Endothelial cell of umbilical vein (primary cell): ENCODE data around the gene GRAMD4. TPM values are rescaled to one million over a fixed set of nuclear protein-coding genes. Genes with fewer than 3 reads are reported as not detected.
A peak's percentile ranks its signal among the peaks of the same experiment; 100 is the strongest.

ENCODE experiments used
- BruUV-seq: library from RNA; stranded (reverse); fragments of 400-500 nt; replicated peaks from 2 replicates; lab custom pipeline; 2021; lab: Mats Ljungman, UMichigan
- CTCF ChIA-PET: fragments of 300-600, 350-600 bp; sonication (Branson Sonifier 250); formaldehyde crosslinking; loops from one replicate; lab custom pipeline; 2021; ENCODE audit warnings: antibody characterized with exemption, inconsistent platforms; lab: Charles Lee
- POLR2A ChIA-PET: fragments of 300-600, 350-600 bp; sonication (Branson Sonifier 250); formaldehyde crosslinking; loops from one replicate; lab custom pipeline; 2021; ENCODE audit warnings: antibody characterized with exemption, inconsistent platforms; lab: Charles Lee
- DNase-seq: peaks from one replicate; pipeline ENCODE4 v3.0.0-alpha.2; 2011; ENCODE audit warnings: low read depth, low spot score
- FAIRE-seq: peaks from 2 replicates; lab custom pipeline; 2011; peaks lifted over from hg19 to GRCh38; lab: Jason Lieb, UNC
- H2AFZ ChIP-seq: 2 replicates; pipeline ENCODE4 v1.6.0; 2012; ENCODE audit warnings: low read depth, low read length, control low read depth, inconsistent platforms
- H3K27ac ChIP-seq: 2 replicates; pipeline ENCODE4 v1.5.1; 2011; ENCODE audit warnings: low read depth, mild to moderate bottlenecking, control low read depth, low read length, moderate library complexity; ENCODE audit not compliant: insufficient read depth
- H3K27me3 ChIP-seq, 2 experiments: 2 replicates each; pipeline versions ENCODE4 v1.6.0 to v1.6.1; 2011; ENCODE audit warnings: low read length in 2 of 2, mixed read lengths in 1 of 2; ENCODE audit not compliant: control insufficient read depth in 2 of 2, insufficient read depth in 2 of 2
- H3K36me3 ChIP-seq, 2 experiments: 2 replicates in 1 of 2; 3 replicates in 1 of 2; pipeline ENCODE4 v1.5.1; 2011; ENCODE audit warnings: low read length in 2 of 2, mild to moderate bottlenecking in 1 of 2, moderate library complexity in 1 of 2; ENCODE audit not compliant: control insufficient read depth in 2 of 2, insufficient read depth in 2 of 2; ENCODE audit errors: extremely low read depth in 1 of 2
- H3K4me1 ChIP-seq: 3 replicates; pipeline ENCODE4 v1.5.1; 2011; ENCODE audit warnings: mild to moderate bottlenecking, low read length; ENCODE audit not compliant: control insufficient read depth, insufficient read depth; ENCODE audit errors: extremely low read depth
- H3K4me2 ChIP-seq: 2 replicates; pipeline ENCODE4 v1.6.1; 2011; ENCODE audit warnings: low read length, control low read depth, mixed read lengths; ENCODE audit not compliant: insufficient read depth
- H3K4me3 ChIP-seq, 3 experiments: fragments of 200-600 bp in 1 of 3; sonication (generic), shearing (Covaris generic) in 1 of 3; replicated peaks in 1 of 3; 2 replicates each; pipeline ENCODE4 v1.5.1; 2011 to 2016; ENCODE audit warnings: control low read depth in 3 of 3, low read length in 3 of 3, mild to moderate bottlenecking in 2 of 3, inconsistent platforms in 1 of 3, low read depth in 1 of 3, moderate library complexity in 1 of 3; ENCODE audit not compliant: insufficient read depth in 1 of 3
- H3K79me2 ChIP-seq: 2 replicates; pipeline ENCODE4 v1.6.0; 2012; ENCODE audit warnings: low read length, inconsistent platforms; ENCODE audit not compliant: control insufficient read depth, insufficient read depth
- H3K9ac ChIP-seq: replicated peaks from 2 replicates; pipeline ENCODE3; 2011; ENCODE audit warnings: low read length, control low read depth; ENCODE audit not compliant: insufficient read depth; ENCODE audit errors: extremely low read depth
- H3K9me1 ChIP-seq: replicated peaks from 3 replicates; pipeline ENCODE4 v1.6.0; 2011; ENCODE audit warnings: mild to moderate bottlenecking, low read length; ENCODE audit not compliant: control insufficient read depth, insufficient read depth; ENCODE audit errors: extremely low read depth
- H3K9me3 ChIP-seq: replicated peaks from 2 replicates; pipeline ENCODE4 v1.5.1; 2012; ENCODE audit warnings: low read length, inconsistent platforms; ENCODE audit not compliant: control insufficient read depth, insufficient read depth
- H4K20me1 ChIP-seq: replicated peaks from 2 replicates; pipeline ENCODE3; 2011; ENCODE audit warnings: mild to moderate bottlenecking, low read length; ENCODE audit not compliant: control insufficient read depth, insufficient read depth; ENCODE audit errors: extremely low read depth
- EZH2 ChIP-seq: IDR thresholded peaks from 2 replicates; pipeline ENCODE4 v1.6.1; 2012; ENCODE audit warnings: borderline replicate concordance, low read depth, mild to moderate bottlenecking, moderate library complexity, low read length, inconsistent platforms; ENCODE audit not compliant: severe bottlenecking
- FOS ChIP-seq: IDR thresholded peaks from 2 replicates; pipeline ENCODE4 v1.6.1; 2011; ENCODE audit warnings: mild to moderate bottlenecking, low read length, moderate library complexity, borderline replicate concordance; ENCODE audit not compliant: insufficient read depth
- GATA2 ChIP-seq: IDR thresholded peaks from 2 replicates; pipeline ENCODE4 v1.7.0; 2011; ENCODE audit warnings: low read depth, mild to moderate bottlenecking, moderate library complexity, mixed read lengths, low read length; ENCODE audit not compliant: insufficient read length, insufficient read depth
- JUN ChIP-seq: IDR thresholded peaks from 2 replicates; pipeline ENCODE4 v1.6.1; 2011; ENCODE audit warnings: borderline replicate concordance, low read depth; ENCODE audit not compliant: insufficient read length, insufficient read depth
- MYC ChIP-seq: IDR thresholded peaks from one replicate; pipeline ENCODE4 v1.6.1; 2011; ENCODE audit warnings: mild to moderate bottlenecking, low read depth, low read length
- POLR2A ChIP-seq: IDR thresholded peaks from 2 replicates; pipeline ENCODE4 v1.6.1; 2012; ENCODE audit warnings: low read depth, mild to moderate bottlenecking, control low read depth, low read length
- POLR2AphosphoS5 ChIP-seq: IDR thresholded peaks from 2 replicates; pipeline ENCODE4 v1.6.1; 2012; ENCODE audit warnings: low read depth, mild to moderate bottlenecking, control low read depth, low read length, moderate library complexity; ENCODE audit not compliant: insufficient read depth
- dilution Hi-C: fragments of 300-500 bp; cut with MboI; formaldehyde crosslinking; loops from one replicate; pipeline ENCODE4 v1.15.0; 2019; ENCODE audit warnings: low sequenced_read_pairs; ENCODE audit not compliant: extremely low pct_ligation_motif_present
- intact Hi-C: fragments of 100-400 bp; cut with micrococcal nuclease; formaldehyde crosslinking; loops from one replicate; pipeline ENCODE4 v1.10.0; 2022
- polyA plus RNA-seq, 4 experiments: library from polyadenylated mRNA; depleted of rRNA in 3 of 4; stranded (reverse) in 3 of 4; unstranded in 1 of 4; fragments of >200 nt; gene quantifications; 2 replicates each; pipeline versions ENCODE4 v1.2.1 to v1.2.3, GENCODE V29; 2011 to 2012; ENCODE audit warnings: missing spikeins in 1 of 4
- total RNA-seq: library from RNA; stranded (reverse); gene quantifications from 2 replicates; pipeline ENCODE4 v1.2.3, GENCODE V29; 2021
- TF ChIP-seq, protein P1 (sequence below), 2 donors: IDR thresholded peaks; 1 replicate in 1 of 2; 2 replicates in 1 of 2; pipeline ENCODE4 v1.5.1; 2011; ENCODE audit warnings: low read length in 2 of 2, mild to moderate bottlenecking in 2 of 2, moderate library complexity in 2 of 2, control low read depth in 1 of 2, inconsistent platforms in 1 of 2, low read depth in 1 of 2; ENCODE audit not compliant: insufficient read depth in 1 of 2; ENCODE audit errors: extremely low read depth in 1 of 2
- TF ChIP-seq, protein P2 (sequence below): IDR thresholded peaks from 2 replicates; pipeline ENCODE4 v1.6.1; 2011; ENCODE audit not compliant: insufficient read depth, insufficient read length

The GRAMD4 gene
- total and polyA plus RNA-seq, 2 donors (not counting 3 experiments of a cell fraction or from before 2014, with no cell fraction given): 5.9 to 14.8 TPM

DNA sequence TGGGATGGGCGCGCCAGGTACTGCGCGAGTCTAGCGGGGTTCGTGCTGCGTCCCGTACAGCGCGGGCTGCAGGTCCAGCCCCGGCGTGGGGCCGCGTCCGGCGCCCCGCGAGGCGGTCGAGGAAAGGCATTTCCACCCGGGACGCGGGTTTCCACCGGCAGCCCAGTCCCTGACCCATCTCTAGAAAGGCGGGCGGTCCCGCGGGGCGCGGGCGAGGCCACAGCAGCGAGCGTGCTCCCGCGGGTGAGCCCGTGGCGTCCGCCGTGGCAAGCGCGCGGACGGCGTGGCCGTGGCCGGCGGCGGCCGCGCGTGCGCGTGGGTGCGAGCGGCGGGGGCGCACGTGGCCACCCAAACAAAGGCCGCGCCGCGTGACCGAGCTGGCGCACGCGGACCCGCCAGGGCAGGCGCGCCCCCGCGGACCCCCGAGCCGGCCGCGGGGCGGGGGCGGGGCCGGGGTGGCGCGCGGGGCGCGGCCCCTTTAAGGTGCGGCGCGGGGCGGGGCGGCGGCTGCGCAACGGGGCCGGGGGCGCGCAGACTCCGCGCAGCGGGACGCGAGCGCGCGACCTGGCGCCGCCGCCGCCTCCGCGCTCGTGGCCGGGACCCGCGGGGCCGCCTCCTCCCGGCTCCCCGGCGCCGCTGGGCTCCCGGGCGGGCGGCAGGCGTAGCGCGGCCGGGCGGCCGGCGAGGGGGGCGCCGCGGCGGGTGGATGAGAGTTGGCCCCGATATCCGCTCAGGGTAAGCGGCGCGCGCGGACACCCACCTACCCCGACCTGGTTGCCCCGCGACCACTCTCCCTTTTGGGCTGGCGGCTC lies 43.4 kb upstream of the GRAMD4 start:
- Histone ChIP-seq H3K4me1 (peaks cover 19% of the 10 kb centered on the region), H3K27me3 (no peaks in the 10 kb centered on the region), H3K9me3 (no peaks in the 10 kb centered on the region), H3K4me2 (peak overlapping the region; percentile 30), H2AFZ (peak overlapping the region; percentile 87), H3K36me3 (no peaks in the 10 kb centered on the region), H3K9me1 (no peaks in the 10 kb centered on the region), H3K4me3 (peak overlapping the region in 2 of 3 experiments; percentile 23 to 56), H3K27ac (no peak overlapping the region), H3K9ac (no peak overlapping the region), H3K79me2 (no peaks in the 10 kb centered on the region), H4K20me1 (no peaks in the 10 kb centered on the region)
- ChIA-PET CTCF (interaction anchor here (2.1 kb wide), 1 partner anchor 13 kb away, joined by 11 read pairs; no protein-coding TSS in a partner anchor), POLR2A (no interaction called here)
- DNase-seq: no peak
- TF ChIP-seq EZH2 (no peak), POLR2A (no peak), JUN (no peak), POLR2AphosphoS5 (no peak), FOS (no peak), GATA2 (no peak), MYC (no peak)
- TF ChIP-seq, protein P1, sequence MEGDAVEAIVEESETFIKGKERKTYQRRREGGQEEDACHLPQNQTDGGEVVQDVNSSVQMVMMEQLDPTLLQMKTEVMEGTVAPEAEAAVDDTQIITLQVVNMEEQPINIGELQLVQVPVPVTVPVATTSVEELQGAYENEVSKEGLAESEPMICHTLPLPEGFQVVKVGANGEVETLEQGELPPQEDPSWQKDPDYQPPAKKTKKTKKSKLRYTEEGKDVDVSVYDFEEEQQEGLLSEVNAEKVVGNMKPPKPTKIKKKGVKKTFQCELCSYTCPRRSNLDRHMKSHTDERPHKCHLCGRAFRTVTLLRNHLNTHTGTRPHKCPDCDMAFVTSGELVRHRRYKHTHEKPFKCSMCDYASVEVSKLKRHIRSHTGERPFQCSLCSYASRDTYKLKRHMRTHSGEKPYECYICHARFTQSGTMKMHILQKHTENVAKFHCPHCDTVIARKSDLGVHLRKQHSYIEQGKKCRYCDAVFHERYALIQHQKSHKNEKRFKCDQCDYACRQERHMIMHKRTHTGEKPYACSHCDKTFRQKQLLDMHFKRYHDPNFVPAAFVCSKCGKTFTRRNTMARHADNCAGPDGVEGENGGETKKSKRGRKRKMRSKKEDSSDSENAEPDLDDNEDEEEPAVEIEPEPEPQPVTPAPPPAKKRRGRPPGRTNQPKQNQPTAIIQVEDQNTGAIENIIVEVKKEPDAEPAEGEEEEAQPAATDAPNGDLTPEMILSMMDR (IDR thresholded peaks at IDR 0.05; ENCODE audit: extremely low read depth in 1 of 2, insufficient read depth in 1 of 2, low read depth in 1 of 2, low read length in 2 of 2): no peak
- TF ChIP-seq, protein P2, sequence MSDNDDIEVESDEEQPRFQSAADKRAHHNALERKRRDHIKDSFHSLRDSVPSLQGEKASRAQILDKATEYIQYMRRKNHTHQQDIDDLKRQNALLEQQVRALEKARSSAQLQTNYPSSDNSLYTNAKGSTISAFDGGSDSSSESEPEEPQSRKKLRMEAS: no peak
- dilution Hi-C loops: no loop called here
- no peak for FAIRE-seq
- no TSS peak for BruUV-seq
- intact Hi-C loops: no loop called here
